Right ventricle myocardium inferior (tissue), 1 donor: Measurements from ENCODE around the gene FAM120A. TPM values are rescaled to one million over a fixed set of nuclear protein-coding genes. Genes with fewer than 3 reads are reported as not detected.
A peak's percentile ranks its signal among the peaks of the same experiment; 100 is the strongest.

ENCODE experiments used
- ATAC-seq: fragments of 200-7000 bp; cut with Tn5 transposase; one replicate; pipeline ENCODE4 v1.9.1; 2020; ENCODE audit warnings: mild to moderate bottlenecking, moderate library complexity
- DNase-seq: peaks from one replicate; pipeline ENCODE4 v3.0.0; 2021; ENCODE audit errors: missing footprints
- intact Hi-C: fragments of 100-400 bp; cut with DNase I; formaldehyde crosslinking; loops from one replicate; pipeline ENCODE4 v1.11.0; 2022
- total RNA-seq: library from RNA; stranded (reverse); fragmentation: NEBNext Ultra II Directional; extraction: Animal tissue kit (Norgen Biotek cat#: 25700); gene quantifications from one replicate; pipeline ENCODE4 v1.2.1, GENCODE V29; 2021
- donor health status: DM: no; HTN: yes; CAD: no; lungs with severe emphysema.

The FAM120A gene
- total RNA-seq, 1 donor from 2014 or later: 94.1 TPM

DNA sequence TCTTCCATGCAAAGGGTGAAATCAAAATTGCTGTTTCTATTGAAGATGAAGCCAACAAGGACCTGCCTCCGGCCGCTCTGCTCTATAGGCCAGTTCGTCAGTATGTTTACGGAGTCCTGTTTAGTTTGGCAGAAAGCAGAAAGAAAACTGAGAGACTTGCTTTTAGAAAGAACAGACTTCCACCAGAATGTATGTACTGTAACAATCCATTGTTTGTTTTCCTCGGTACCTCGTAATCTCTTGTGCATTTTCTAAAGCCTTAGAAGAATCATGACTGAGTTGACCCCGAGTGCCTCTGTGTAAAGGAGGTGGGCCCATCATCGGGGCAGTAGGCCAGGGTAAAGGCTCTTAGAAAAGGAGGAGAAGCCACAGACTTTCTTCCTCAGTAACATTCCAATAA, 80.7 kb downstream of the FAM120A start:
- intact Hi-C loops: no loop called here
- ATAC-seq (no peak), DNase-seq (no peak)

- ATAC-seq (no peak), DNase-seq (no peak)
- intact Hi-C loops: no loop called here
Measured at GRCh38 chr9:93533863-93534262, 82.4 kb downstream of the FAM120A start.

DNA sequence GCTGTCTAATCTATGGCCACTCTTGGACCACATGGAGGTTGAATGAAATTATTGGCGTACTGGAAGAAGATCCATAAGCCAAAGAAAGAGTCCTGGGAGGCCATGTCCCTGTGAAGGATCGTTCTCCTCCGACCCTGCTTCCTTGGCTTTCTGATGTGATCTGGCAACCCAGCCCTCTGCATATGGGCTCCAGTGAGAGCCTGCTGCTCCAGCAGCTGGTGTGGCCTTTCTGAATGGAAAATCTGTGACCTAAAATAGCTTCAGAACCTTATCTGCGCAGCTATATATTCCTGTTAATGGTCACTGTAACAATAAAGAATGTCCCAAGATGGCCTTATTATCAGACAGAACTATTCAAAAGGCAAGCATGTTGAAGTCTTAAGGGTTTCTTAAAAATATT, 84.7 kb downstream of the FAM120A start:
- peak; percentile 36 for ATAC-seq
- intact Hi-C loops: no loop called here
- no peak for DNase-seq

DNA sequence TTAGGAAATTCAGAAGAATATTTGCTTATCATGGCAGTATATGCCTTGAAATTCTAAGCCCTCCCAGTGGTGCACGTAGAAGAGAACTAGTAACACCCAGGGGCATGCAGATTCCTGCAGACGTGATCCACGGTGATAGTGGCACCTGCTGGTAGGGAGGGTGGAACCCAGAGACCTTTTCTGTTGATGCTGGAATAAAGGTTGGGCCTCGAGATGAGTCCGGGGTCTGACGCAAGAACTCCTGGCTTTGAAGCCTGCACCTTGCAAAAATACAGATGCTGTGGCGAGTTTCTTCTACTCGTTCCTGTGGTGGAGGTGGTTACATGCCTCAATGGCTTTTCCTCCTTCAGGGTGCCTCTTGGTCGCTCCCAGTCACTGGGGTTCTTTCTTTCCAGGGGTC, 85.4 kb downstream of the FAM120A start:
- DNase-seq (no peak), ATAC-seq (peak; percentile 32)
- intact Hi-C loops: no loop called here

DNA sequence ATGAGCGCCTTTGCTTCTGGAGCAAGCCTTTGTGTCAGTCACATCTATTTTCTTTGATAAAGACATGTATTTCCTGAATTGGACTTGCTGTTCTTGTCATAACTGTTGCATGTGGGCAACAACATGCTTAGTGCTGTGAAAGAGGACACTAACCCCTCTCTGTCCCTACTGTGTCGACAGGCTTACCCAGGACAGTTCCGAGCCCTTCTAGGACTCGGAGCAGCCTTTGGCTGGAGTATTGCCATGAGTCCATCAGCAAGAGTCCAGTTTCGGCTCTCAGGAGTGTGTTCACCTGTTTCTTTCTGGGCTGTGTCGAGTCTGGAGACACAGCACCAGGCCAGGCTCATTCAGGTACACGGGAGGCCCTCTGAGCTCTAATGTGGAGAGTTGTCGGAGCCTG, 88.8 kb downstream of the FAM120A start:
- DNase-seq (no peak), ATAC-seq (peak; percentile 44)
- intact Hi-C loops: loop anchor here (5.0 kb wide), 1 partner anchor 88 kb away; the partner anchor contains the start of genes FAM120A and FAM120AOS

DNA sequence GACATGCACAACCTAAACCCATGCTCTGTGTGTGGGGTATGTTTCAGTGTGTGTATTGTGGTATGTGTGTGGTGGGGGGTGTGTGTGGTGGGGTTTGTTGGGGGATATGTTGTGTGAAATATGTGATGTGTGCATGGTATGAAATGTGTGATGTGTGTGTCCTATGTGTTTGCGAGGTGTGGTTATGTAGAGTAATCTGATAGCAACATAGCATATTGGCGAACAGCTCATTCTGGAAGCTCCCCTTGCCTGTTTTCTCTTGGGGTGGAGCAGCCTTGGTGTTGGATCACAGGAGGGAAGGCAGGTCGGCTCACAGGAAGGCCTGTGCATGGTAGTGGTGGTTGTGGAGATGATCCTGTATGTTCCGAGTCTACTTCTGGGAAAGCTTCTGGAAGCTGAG, 89.5 kb downstream of the FAM120A start:
- DNase-seq (no peak), ATAC-seq (no peak)
- intact Hi-C loops: loop anchor here (5.0 kb wide), 1 partner anchor 89 kb away; the partner anchor contains the start of genes FAM120A and FAM120AOS

- ATAC-seq (peak; percentile 50), DNase-seq (no peak)
- intact Hi-C loops: loop anchor here (5.0 kb wide), 1 partner anchor 89 kb away; the partner anchor contains the start of genes FAM120A and FAM120AOS
Measured at GRCh38 chr9:93541581-93542349, 90.3 kb downstream of the FAM120A start.

- intact Hi-C loops: loop anchor here (5.0 kb wide), 1 partner anchor 91 kb away; the partner anchor contains the start of genes FAM120A and FAM120AOS
- DNase-seq (no peak), ATAC-seq (no peak)
Measured at GRCh38 chr9:93543117-93543516, 91.6 kb downstream of the FAM120A start.

GRCh38 chr9:93546356-93546755, 94.9 kb downstream of the FAM120A start:
- DNase-seq: no peak
- no peak for ATAC-seq
- intact Hi-C loops: no loop called here

GRCh38 chr9:93549611-93550010, 98.1 kb downstream of the FAM120A start:
- no peak for DNase-seq
- intact Hi-C loops: no loop called here
- peak; percentile 31 for ATAC-seq

DNA sequence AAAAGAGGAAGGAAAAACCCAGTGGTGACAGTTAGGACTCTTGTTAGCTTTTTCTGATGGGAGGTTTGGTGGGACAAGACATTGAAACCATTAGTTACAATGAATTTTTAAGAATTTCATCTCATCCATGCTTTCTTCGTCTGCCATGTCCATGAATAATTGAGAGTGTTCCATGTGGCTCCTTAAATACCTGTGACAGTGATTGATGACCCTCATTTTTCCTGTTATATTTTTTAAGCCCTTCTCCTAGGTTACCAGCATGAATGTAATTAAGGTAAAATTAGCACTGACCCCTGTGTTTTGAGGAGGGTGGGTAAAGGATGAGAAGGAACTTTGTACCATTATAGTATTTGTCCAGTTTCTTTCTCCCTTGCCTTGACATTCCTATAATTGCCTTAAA, 101.4 kb downstream of the FAM120A start:
- ATAC-seq: no peak
- intact Hi-C loops: no loop called here
- DNase-seq: no peak

DNA sequence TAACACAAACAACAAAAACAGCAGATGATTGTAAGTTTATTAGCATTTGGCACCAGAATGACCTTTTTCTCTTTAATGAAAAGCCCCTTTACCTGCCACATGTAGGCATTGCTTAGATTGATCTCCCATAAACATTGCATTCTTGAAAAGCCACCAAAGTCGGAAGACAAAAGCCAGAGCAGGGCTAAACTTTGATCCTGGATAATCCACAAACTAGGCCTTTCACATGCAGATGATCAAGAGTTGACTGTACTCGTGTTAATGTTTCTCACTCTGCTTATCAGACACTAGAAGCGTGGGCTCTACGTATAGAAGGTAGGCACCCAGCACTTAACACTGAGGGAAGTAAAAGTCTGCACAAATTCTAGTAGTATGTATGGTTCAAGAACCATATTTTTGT, 103.9 kb downstream of the FAM120A start:
- DNase-seq (no peak), ATAC-seq (no peak)
- intact Hi-C loops: no loop called here

- intact Hi-C loops: no loop called here
- DNase-seq (no peak), ATAC-seq (no peak)
Measured at GRCh38 chr9:93557366-93558137, 106.1 kb downstream of the FAM120A start.

- intact Hi-C loops: no loop called here
- no peak for DNase-seq
- no peak for ATAC-seq
Measured at GRCh38 chr9:93558503-93558902, 107.0 kb downstream of the FAM120A start.

DNA sequence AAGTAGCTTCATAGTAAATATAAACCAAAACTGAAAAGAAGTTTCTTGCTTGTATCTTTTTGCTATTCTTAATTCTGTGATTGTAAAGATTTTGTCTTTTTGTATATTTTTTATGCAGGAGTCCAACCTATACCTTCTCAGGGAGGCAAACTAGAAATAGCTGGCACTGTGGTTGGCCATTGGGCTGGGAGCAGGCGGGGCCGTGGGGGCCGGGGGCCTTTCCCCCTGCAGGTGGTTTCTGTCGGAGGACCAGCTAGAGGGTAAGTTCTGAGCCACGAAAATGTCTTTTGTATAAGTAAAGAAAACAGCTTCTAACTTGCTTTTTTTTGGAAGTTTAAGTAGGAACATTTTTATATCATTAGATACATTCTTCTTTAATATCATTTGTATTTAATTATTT, 109.5 kb downstream of the FAM120A start:
- intact Hi-C loops: loop anchor here (10.0 kb wide), 1 partner anchor 256 kb away; no protein-coding TSS in a partner anchor
- ATAC-seq (no peak), DNase-seq (no peak)

GRCh38 chr9:93562157-93562556, 110.7 kb downstream of the FAM120A start:
- DNase-seq: no peak
- no peak for ATAC-seq
- intact Hi-C loops: loop anchor here (10.0 kb wide), 1 partner anchor 257 kb away; no protein-coding TSS in a partner anchor

- intact Hi-C loops: loop anchor here (5.0 to 10.0 kb wide), 2 partner anchors 260 to 403 kb away; no protein-coding TSS in a partner anchor
- ATAC-seq: no peak
- DNase-seq: no peak
Measured at GRCh38 chr9:93565089-93565488, 113.6 kb downstream of the FAM120A start.

- ATAC-seq (peak; percentile 100), DNase-seq (peak; percentile 99)
- intact Hi-C loops: loop anchor here (1.0 to 10.0 kb wide), 3 partner anchors 113 to 404 kb away; partner anchors contain the start of gene FAM120AOS
Measured at GRCh38 chr9:93566408-93567270, 115.2 kb downstream of the FAM120A start.
